ENCODE measurements around the gene ST8SIA2.

- TF ChIP-seq TAF1 (IDR thresholded peaks at IDR 0.05; ENCODE audit: low read depth) (no peak), CTCF (IDR thresholded peaks at IDR 0.05; ENCODE audit: poor library complexity, severe bottlenecking) (no peak), EZH2 (IDR thresholded peaks at IDR 0.05; ENCODE audit: borderline replicate concordance, insufficient read depth, low read length, poor library complexity, severe bottlenecking) (no peak), REST (IDR thresholded peaks at IDR 0.05; ENCODE audit: borderline replicate concordance) (no peak)
Observed at GRCh38 chr15:92376109-92376508, 17.6 kb upstream of the ST8SIA2 start.

Data from neural cell (in vitro differentiated cells).